Measurements from ENCODE around the gene LAPTM5.
"Not testable (repeated sequence)": the region's sequence is repeated elsewhere in the genome, so short reads cannot be mapped to it uniquely, and the experiment has no call there.

Gene LAPTM5

DNA sequence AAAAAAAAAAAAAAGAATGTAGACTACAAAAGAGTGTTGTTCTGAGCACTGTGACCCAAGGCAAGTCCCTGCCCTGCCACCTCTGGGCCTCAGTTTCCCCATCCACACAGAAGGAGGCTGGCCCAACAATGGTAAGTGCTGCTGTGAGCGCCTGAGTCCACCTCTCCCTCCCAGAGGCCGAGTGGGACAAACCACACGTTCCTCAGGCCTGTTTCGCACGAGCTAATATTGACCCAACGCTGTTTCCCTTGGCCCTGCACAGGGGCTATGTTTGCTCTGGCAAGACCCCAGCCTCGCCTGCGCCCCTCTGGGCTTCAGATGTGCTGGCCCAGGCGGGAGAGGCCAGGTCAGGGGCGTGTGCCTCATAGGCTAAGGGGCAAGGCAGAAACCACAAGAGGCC, 12.6 kb upstream of the LAPTM5 start:
- no peak overlapping the region; a peak in 1 of 22 replicates for H3K4me2 ChIP-seq
- no peak for TF ChIP-seq Cebpa-rat (IDR thresholded peaks at IDR 0.05)
- no peak overlapping the region for H3K9ac ChIP-seq

DNA sequence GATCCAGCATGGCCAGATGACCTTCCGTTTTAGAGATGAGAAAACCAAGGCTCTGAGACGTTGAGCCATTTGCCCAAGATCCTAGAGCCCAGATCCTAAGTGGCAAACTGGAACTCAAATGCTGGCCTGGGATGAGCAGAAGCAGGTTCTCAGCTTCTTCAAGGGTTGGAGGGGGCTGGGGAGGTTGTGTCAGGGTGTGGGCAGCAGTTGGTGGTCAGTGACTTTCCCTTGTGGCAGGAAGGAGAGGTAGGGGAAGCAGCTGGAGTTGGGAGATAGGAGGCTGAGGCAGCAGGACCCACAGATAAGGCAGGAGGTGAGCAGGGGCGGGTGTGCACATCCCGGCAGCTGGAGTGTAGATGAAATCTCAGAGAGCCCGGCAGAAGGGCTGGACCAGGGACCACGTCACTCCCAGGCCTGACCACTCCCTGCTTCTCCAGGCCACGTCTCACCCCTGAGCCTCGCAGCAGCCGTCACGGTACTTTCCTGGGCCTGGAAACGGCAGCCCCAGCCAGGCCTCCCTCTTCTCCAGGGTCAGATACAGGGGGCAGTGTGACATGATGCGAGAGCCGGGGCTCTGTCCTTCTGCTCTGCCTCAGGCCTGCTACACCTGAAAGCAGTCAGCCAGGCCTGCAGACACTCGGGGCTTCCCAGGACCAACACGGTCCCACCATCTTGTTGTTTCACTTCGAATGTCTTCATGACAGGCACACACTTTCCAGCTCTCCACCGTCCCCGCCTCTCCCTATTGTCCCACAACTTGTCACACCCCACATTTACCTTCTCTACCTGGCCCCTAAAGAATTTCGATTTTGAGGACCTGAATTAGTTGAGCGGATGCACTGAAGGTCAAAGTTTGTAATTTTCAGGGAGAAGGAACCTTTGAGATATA, 11.5 kb upstream of the LAPTM5 start:
- TF ChIP-seq Cebpa-rat (IDR thresholded peaks at IDR 0.05), result no peak
- Histone ChIP-seq H3K4me1 (peaks cover 21 to 42% (median 27%) of the 10 kb centered on the region in 10 experiments), H3K4me2 (peak overlapping the region; percentile 22 to 68 (median 48); a peak in 21 of 22 replicates), H3K9me3 (replicated peaks in 1 of 11) (no peaks in the 10 kb centered on the region), H3K9ac (peak overlapping the region in 4 of 11 experiments; percentile 8 to 45 (median 36); a peak in 5 of 22 replicates), H3K4me3 (no peak overlapping the region), H3K36me3 (no peaks in the 10 kb centered on the region), H4K20me1 (0 out of 22 replicates have a peak, but pooled peaks cover 0 to 4% (median 0%) of the 10 kb centered on the region in 11 experiments), H3K27ac (peak overlapping the region in 2 of 11 experiments; percentile 23 to 29; a peak in 5 of 22 replicates), H3K27me3 (no peaks in the 10 kb centered on the region)

More for the DNA sequence above, 12.6 kb upstream of the LAPTM5 start:
- no peak overlapping the region for H3K27ac ChIP-seq
- H3K4me1 ChIP-seq, result peaks cover 23 to 42% (median 34%) of the 10 kb centered on the region in 10 experiments
- H4K20me1 ChIP-seq, result peaks cover 0 to 4% (median 0%) of the 10 kb centered on the region in 11 experiments; a peak in 1 of 22 replicates
- no peaks in the 10 kb centered on the region for H3K9me3 ChIP-seq (replicated peaks in 1 of 11)
- no peak overlapping the region for H3K4me3 ChIP-seq
- no peaks in the 10 kb centered on the region for H3K36me3 ChIP-seq
- H3K27me3 ChIP-seq, result no peaks in the 10 kb centered on the region

DNA sequence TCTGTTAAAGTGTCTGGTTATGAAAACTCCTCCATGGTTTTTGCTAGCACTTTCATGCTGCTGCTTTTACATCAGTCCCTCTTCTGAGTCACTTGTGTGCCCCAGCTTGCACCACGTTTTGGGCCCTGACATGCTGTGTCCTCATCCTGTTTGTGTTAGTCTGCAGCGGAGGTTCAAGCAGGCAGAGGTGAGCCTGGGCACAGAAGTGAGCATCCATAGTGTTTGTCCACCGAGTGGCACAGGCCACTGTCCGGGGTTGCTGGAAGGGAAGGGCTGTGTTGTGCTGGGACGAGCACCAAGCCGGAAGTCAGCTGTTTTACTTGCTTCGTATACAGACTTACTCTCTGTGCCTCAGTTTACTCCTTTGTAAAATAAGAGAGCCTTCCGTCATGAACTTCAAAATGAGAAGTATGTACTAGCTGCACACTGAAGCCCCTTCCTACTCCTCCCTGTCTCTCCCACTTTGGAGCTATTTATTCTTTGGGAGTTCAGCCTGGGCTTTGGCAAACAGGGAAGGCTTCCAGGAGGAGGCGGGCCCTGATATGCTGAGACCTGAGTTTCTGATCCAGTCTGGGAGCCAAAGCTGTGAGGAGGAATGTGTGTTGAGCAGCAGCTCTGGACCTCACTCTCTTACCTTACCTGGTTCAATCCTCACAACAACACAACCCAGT, 10.7 kb upstream of the LAPTM5 start:
- Histone ChIP-seq H3K4me2 (peak overlapping the region; percentile 22 to 68 (median 48); a peak in 20 of 22 replicates), H3K27me3 (no peaks in the 10 kb centered on the region), H3K9me3 (replicated peaks in 1 of 11) (no peaks in the 10 kb centered on the region), H3K36me3 (no peaks in the 10 kb centered on the region), H4K20me1 (peaks cover 0 to 11% (median 0%) of the 10 kb centered on the region in 11 experiments; a peak in 2 of 22 replicates), H3K4me1 (peaks cover 23 to 43% (median 30%) of the 10 kb centered on the region in 10 experiments), H3K27ac (peak overlapping the region in 2 of 11 experiments; percentile 23 to 29; a peak in 3 of 22 replicates), H3K4me3 (no peak overlapping the region), H3K9ac (peak overlapping the region in 2 of 11 experiments; percentile 39 to 45; a peak in 3 of 22 replicates)
- no peak for TF ChIP-seq Cebpa-rat (IDR thresholded peaks at IDR 0.05)

DNA sequence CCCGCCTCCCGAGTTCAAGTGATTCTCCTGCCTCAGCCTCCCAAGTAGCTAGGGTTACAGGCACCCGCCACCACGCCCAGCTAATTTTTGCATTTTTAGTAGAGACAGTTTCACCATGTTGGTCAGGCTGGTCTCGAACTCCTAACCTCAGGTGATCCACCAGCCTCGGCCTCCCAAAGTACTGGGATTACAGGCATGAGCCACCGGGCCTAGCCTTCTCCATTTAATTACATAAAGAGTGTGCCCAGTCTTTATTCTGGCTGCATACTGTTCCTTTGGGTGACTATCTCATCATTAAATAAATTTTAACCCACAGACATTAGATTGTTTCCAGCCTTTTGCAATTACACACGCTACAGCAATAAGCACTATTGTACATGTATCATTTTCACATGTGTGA, 9.4 kb upstream of the LAPTM5 start:
- Histone ChIP-seq H3K4me1 (peaks cover 36 to 56% (median 43%) of the 10 kb centered on the region in 10 experiments), H4K20me1 (peaks cover 0 to 20% (median 3%) of the 10 kb centered on the region in 11 experiments; a peak in 8 of 22 replicates)
- H3K27ac ChIP-seq; H3K9ac ChIP-seq; H3K27me3 ChIP-seq; H3K4me3 ChIP-seq; H3K4me2 ChIP-seq; H3K36me3 ChIP-seq; H3K9me3 ChIP-seq (replicated peaks in 1 of 11): not testable (repeated sequence)

DNA sequence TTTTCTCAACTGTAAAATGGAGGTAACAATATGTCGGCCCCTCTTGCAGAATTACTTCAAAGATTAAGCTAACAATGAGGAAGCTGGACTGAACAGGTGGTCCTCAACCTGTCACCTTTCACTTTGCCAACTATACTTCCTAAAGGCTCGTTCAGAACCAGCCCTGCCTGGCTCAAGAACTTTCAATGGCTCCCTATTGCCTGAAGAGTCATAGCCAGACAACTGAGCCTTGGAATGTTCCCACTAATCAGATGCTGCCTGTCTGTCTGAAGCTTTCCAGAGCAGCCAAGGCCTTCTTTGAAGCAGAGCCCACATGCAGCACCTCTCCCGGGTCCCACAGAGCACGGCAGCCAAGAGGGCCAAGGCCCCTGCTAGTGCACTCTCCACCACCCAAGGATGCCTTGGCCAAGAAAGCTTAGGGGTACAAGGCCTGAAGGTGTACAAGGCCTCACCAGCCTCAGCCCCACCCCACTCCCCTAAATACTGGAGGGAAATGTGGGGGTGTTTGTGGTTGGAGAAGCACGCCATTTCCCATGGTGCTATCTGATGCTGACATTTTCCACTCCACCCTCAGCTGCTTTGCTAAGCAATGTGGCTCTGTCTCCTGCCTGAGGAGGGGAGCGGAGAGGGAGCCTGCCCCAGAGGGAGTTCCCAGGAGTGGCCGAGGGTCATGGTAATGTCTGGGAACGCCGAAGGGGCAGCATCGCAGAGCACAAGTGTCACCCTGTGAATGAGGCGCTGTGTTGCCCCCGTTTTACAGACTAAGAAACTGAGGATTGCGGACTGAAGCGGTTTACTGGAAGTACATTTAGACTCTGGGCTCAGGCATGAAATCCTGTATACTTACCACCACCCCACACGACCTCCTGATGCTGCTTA, 8.2 kb upstream of the LAPTM5 start:
- H3K27me3 ChIP-seq, result no peaks in the 10 kb centered on the region
- no peak overlapping the region for H3K4me3 ChIP-seq
- H3K36me3 ChIP-seq, result no peaks in the 10 kb centered on the region
- no peaks in the 10 kb centered on the region for H3K9me3 ChIP-seq (replicated peaks in 1 of 11)
- H3K27ac ChIP-seq, result no peak overlapping the region
- peaks cover 48 to 68% (median 55%) of the 10 kb centered on the region in 10 experiments for H3K4me1 ChIP-seq
- TF ChIP-seq Cebpa-rat (IDR thresholded peaks at IDR 0.05), result no peak
- no peak overlapping the region for H3K9ac ChIP-seq
- H3K4me2 ChIP-seq, result peak overlapping the region in 6 of 11 experiments; percentile 6 to 45 (median 22); a peak in 5 of 22 replicates
- peaks cover 0 to 27% (median 7%) of the 10 kb centered on the region in 11 experiments; a peak in 8 of 22 replicates for H4K20me1 ChIP-seq

DNA sequence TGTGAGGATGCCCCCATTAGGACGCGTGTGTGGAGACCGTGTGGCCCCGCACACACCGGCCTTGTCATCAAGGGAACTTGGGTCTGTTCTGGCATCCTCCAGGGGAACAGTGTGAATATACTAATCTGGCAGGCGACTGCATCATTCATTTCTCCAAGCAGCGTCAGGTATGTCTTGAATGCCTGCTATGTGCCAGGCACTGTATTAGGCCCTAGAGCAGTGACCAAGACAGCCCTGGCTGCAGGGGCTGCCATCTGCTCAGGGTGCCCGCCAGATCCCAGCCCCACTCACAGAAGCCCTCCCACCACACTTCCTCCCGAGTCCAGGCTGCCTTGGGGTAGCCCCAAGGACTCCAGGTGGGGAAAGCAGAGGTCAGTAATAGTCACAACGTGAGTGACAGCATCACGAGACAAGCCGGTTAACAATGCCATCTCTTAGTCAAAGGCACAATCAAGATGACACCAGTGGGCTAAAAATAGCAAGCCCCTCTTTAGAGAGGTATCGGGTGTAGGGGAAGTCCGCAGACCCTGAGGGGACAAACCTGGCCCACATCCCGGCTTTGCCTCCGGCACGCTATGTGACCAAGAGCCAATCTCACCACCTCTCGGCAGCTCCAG, 7.5 kb upstream of the LAPTM5 start:
- no peaks in the 10 kb centered on the region for H3K27me3 ChIP-seq
- TF ChIP-seq Cebpa-rat (IDR thresholded peaks at IDR 0.05), result no peak
- peaks cover 0 to 27% (median 7%) of the 10 kb centered on the region in 11 experiments; a peak in 8 of 22 replicates for H4K20me1 ChIP-seq
- peaks cover 55 to 75% (median 62%) of the 10 kb centered on the region in 10 experiments for H3K4me1 ChIP-seq
- no peak overlapping the region for H3K27ac ChIP-seq
- no peaks in the 10 kb centered on the region for H3K36me3 ChIP-seq
- H3K9ac ChIP-seq, result no peak overlapping the region
- H3K4me2 ChIP-seq, result peak overlapping the region in 1 of 11 experiments; percentile 12; a peak in 2 of 22 replicates
- H3K9me3 ChIP-seq (replicated peaks in 1 of 11), result no peaks in the 10 kb centered on the region
- H3K4me3 ChIP-seq, result no peak overlapping the region

DNA sequence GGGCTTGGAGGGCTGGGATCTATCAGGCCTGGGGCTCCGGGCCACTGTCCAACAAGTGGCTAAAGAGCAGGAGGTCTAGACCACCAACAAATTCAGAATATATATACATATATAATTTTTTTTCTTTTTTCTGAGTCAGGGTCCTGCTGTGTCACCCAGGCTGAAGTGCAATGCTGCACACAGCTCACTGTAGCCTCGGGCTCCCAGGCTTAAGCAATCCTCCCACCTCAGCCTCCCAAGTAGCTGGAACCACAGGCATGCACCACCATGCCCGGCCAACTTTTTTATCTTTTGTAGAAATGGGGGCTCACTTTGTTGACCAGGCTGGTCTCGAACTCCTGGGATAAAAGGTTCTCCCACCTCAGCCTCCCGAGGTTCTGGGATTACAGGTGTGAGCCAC, 6.8 kb upstream of the LAPTM5 start:
- Histone ChIP-seq H3K27ac (peak overlapping the region in 1 of 11 experiments; percentile 37; a peak in 1 of 22 replicates), H3K4me3 (no peak overlapping the region)

More for the DNA sequence above, 6.8 kb upstream of the LAPTM5 start:
- no peaks in the 10 kb centered on the region for H3K27me3 ChIP-seq
- no peaks in the 10 kb centered on the region for H3K36me3 ChIP-seq
- peak overlapping the region in 5 of 11 experiments; percentile 95 to 98 (median 96); a peak in 5 of 22 replicates for H3K4me2 ChIP-seq
- H3K9ac ChIP-seq, result no peak overlapping the region
- TF ChIP-seq Cebpa-rat (IDR thresholded peaks at IDR 0.05), result no peak
- H4K20me1 ChIP-seq, result peaks cover 0 to 27% (median 7%) of the 10 kb centered on the region in 11 experiments; a peak in 8 of 22 replicates
- peaks cover 62 to 81% (median 68%) of the 10 kb centered on the region in 10 experiments for H3K4me1 ChIP-seq
- H3K9me3 ChIP-seq (replicated peaks in 1 of 11), result no peaks in the 10 kb centered on the region
